Measurements from ENCODE around the gene LIPA.
"Not testable (repeated sequence)": the region's sequence is repeated elsewhere in the genome, so short reads cannot be mapped to it uniquely, and the experiment has no call there.

LIPA gene

GRCh38 chr10:89201345-89202032, 50.1 kb downstream of the LIPA start:
- ATAC-seq (ENCODE audit: insufficient read depth, low read depth) (no peak), DNase-seq (no peak)
- H4K20me1 ChIP-seq (ENCODE audit: insufficient read depth, low read length) = no peaks in the 10 kb centered on the region
- peaks cover 30% of the 10 kb centered on the region for H3K27me3 ChIP-seq (ENCODE audit: insufficient read depth, low read length, poor library complexity)
- H3K9me3 ChIP-seq (ENCODE audit: insufficient read depth, low read length, severe bottlenecking) = no peaks in the 10 kb centered on the region
- H2AFZ ChIP-seq (ENCODE audit: low read depth, low read length) = no peak overlapping the region
- H3K27ac ChIP-seq (ENCODE audit: low read length) = no peak overlapping the region
- no peaks in the 10 kb centered on the region for H3K36me3 ChIP-seq (ENCODE audit: insufficient read depth, low read length)
- TF ChIP-seq EZH2 (IDR thresholded peaks at IDR 0.05; ENCODE audit: borderline replicate concordance, low read depth, low read length, severe bottlenecking) (no peak), CTCF (IDR thresholded peaks at IDR 0.05; ENCODE audit: borderline replicate concordance, extremely low read depth, low read length, poor library complexity, severe bottlenecking) (no peak)
- no peak overlapping the region for H3K4me3 ChIP-seq (ENCODE audit: low read depth in 1 of 2, low read length in 2 of 2)
- H3K9ac ChIP-seq (ENCODE audit: low read depth, low read length) = no peak overlapping the region
- H3K79me2 ChIP-seq (ENCODE audit: insufficient read depth, low read length) = no peaks in the 10 kb centered on the region
- no peak overlapping the region for H3K4me2 ChIP-seq (ENCODE audit: insufficient read depth, low read length)
- peaks cover 3% of the 10 kb centered on the region for H3K4me1 ChIP-seq (ENCODE audit: insufficient read depth, low read length)

- no peak for DNase-seq
- no peaks in the 10 kb centered on the region for H3K79me2 ChIP-seq (ENCODE audit: insufficient read depth, low read length)
- H3K4me1 ChIP-seq (ENCODE audit: insufficient read depth, low read length) = no peaks in the 10 kb centered on the region
- H2AFZ ChIP-seq (ENCODE audit: low read depth, low read length) = no peak overlapping the region
- H3K4me2 ChIP-seq (ENCODE audit: insufficient read depth, low read length) = no peak overlapping the region
- H4K20me1 ChIP-seq (ENCODE audit: insufficient read depth, low read length) = no peaks in the 10 kb centered on the region
- no peak overlapping the region for H3K27ac ChIP-seq (ENCODE audit: low read length)
- H3K9me3 ChIP-seq (ENCODE audit: insufficient read depth, low read length, severe bottlenecking) = no peaks in the 10 kb centered on the region
- ATAC-seq (ENCODE audit: insufficient read depth, low read depth) = no peak
- no peak overlapping the region for H3K9ac ChIP-seq (ENCODE audit: low read depth, low read length)
- no peaks in the 10 kb centered on the region for H3K36me3 ChIP-seq (ENCODE audit: insufficient read depth, low read length)
- no peak for TF ChIP-seq CTCF (IDR thresholded peaks at IDR 0.05; ENCODE audit: borderline replicate concordance, extremely low read depth, low read length, poor library complexity, severe bottlenecking)
- peaks cover 4% of the 10 kb centered on the region for H3K27me3 ChIP-seq (ENCODE audit: insufficient read depth, low read length, poor library complexity)
- H3K4me3 ChIP-seq (ENCODE audit: low read depth in 1 of 2, low read length in 2 of 2) = no peak overlapping the region
Observed at GRCh38 chr10:89197473-89197872, 54.1 kb downstream of the LIPA start.

GRCh38 chr10:89191301-89191700, 60.3 kb downstream of the LIPA start:
- H3K79me2 ChIP-seq (ENCODE audit: insufficient read depth, low read length); H3K27me3 ChIP-seq (ENCODE audit: insufficient read depth, low read length, poor library complexity); H4K20me1 ChIP-seq (ENCODE audit: insufficient read depth, low read length); H3K4me3 ChIP-seq (ENCODE audit: low read depth in 1 of 2, low read length in 2 of 2); H3K9ac ChIP-seq (ENCODE audit: low read depth, low read length); H3K36me3 ChIP-seq (ENCODE audit: insufficient read depth, low read length); H3K4me2 ChIP-seq (ENCODE audit: insufficient read depth, low read length); ATAC-seq (ENCODE audit: insufficient read depth, low read depth); H3K4me1 ChIP-seq (ENCODE audit: insufficient read depth, low read length); DNase-seq; H3K27ac ChIP-seq (ENCODE audit: low read length); H3K9me3 ChIP-seq (ENCODE audit: insufficient read depth, low read length, severe bottlenecking); H2AFZ ChIP-seq (ENCODE audit: low read depth, low read length): not testable (repeated sequence)

- H3K4me2 ChIP-seq (ENCODE audit: insufficient read depth, low read length) = no peak overlapping the region
- H3K4me3 ChIP-seq (ENCODE audit: low read depth in 1 of 2, low read length in 2 of 2) = no peak overlapping the region
- no peaks in the 10 kb centered on the region for H3K9me3 ChIP-seq (ENCODE audit: insufficient read depth, low read length, severe bottlenecking)
- no peak overlapping the region for H3K27ac ChIP-seq (ENCODE audit: low read length)
- DNase-seq = no peak
- TF ChIP-seq EZH2 (IDR thresholded peaks at IDR 0.05; ENCODE audit: borderline replicate concordance, low read depth, low read length, severe bottlenecking) (no peak), CTCF (IDR thresholded peaks at IDR 0.05; ENCODE audit: borderline replicate concordance, extremely low read depth, low read length, poor library complexity, severe bottlenecking) (no peak)
- H4K20me1 ChIP-seq (ENCODE audit: insufficient read depth, low read length) = no peaks in the 10 kb centered on the region
- H3K79me2 ChIP-seq (ENCODE audit: insufficient read depth, low read length) = no peaks in the 10 kb centered on the region
- H3K4me1 ChIP-seq (ENCODE audit: insufficient read depth, low read length) = no peaks in the 10 kb centered on the region
- ATAC-seq (ENCODE audit: insufficient read depth, low read depth) = no peak
- no peak overlapping the region for H3K9ac ChIP-seq (ENCODE audit: low read depth, low read length)
- H2AFZ ChIP-seq (ENCODE audit: low read depth, low read length) = no peak overlapping the region
- H3K27me3 ChIP-seq (ENCODE audit: insufficient read depth, low read length, poor library complexity) = peaks cover 4% of the 10 kb centered on the region
- H3K36me3 ChIP-seq (ENCODE audit: insufficient read depth, low read length) = no peaks in the 10 kb centered on the region
Observed at GRCh38 chr10:89189211-89189734, 62.3 kb downstream of the LIPA start.

Data from DND-41 (cell line).